Smooth muscle cell (in vitro differentiated cells): Measurements from ENCODE around the gene TMBIM1. TPM values are rescaled to one million over a fixed set of nuclear protein-coding genes. Genes with fewer than 3 reads are reported as not detected.

ENCODE experiments used
- DNase-seq: peaks from one replicate; lab custom pipeline; 2025; ENCODE audit not compliant: unreplicated experiment; lab: John Stamatoyannopoulos, UW
- H2AFZ ChIP-seq: fragments of 200-600 bp; sonication (generic); 2 replicates; pipeline ENCODE4 v1.6.0; 2016; ENCODE audit warnings: antibody characterized with exemption, low read depth, mild to moderate bottlenecking
- H3F3A ChIP-seq: fragments of 200-600 bp; sonication (generic); 2 replicates; pipeline ENCODE4 v1.6.0; 2017; ENCODE audit warnings: antibody characterized with exemption, low read depth
- H3K27ac ChIP-seq: fragments of 200-600 bp; sonication (generic); 2 replicates; pipeline ENCODE4 v1.5.1; 2016; ENCODE audit warnings: low read depth, mild to moderate bottlenecking
- H3K27me3 ChIP-seq: fragments of 200-600 bp; sonication (generic); 2 replicates; pipeline ENCODE4 v1.6.1; 2016; ENCODE audit warnings: low read depth, mild to moderate bottlenecking
- H3K36me3 ChIP-seq: fragments of 200-600 bp; sonication (generic); 2 replicates; pipeline ENCODE4 v1.5.1; 2016; ENCODE audit warnings: low read depth
- H3K4me1 ChIP-seq: fragments of 200-600 bp; sonication (generic); 2 replicates; pipeline ENCODE4 v1.5.1; 2016; ENCODE audit warnings: low read depth
- H3K4me2 ChIP-seq: fragments of 200-600 bp; sonication (generic); 2 replicates; pipeline ENCODE4 v1.6.0; 2016; ENCODE audit warnings: mild to moderate bottlenecking
- H3K4me3 ChIP-seq: fragments of 200-600 bp; sonication (generic); 2 replicates; pipeline ENCODE4 v1.5.1; 2016; ENCODE audit warnings: mild to moderate bottlenecking
- H3K79me2 ChIP-seq: fragments of 200-600 bp; sonication (generic); 2 replicates; pipeline ENCODE4 v1.6.0; 2016; ENCODE audit warnings: low read depth, mild to moderate bottlenecking
- H3K9ac ChIP-seq: fragments of 200-600 bp; sonication (generic); 2 replicates; pipeline ENCODE4 v1.6.0; 2016; ENCODE audit warnings: low read depth
- H3K9me3 ChIP-seq: fragments of 200-600 bp; sonication (generic); replicated peaks from 2 replicates; pipeline ENCODE4 v1.5.1; 2016; ENCODE audit warnings: low read depth
- H4K20me1 ChIP-seq: fragments of 200-600 bp; sonication (generic); 2 replicates; pipeline ENCODE4 v1.6.0; 2016; ENCODE audit warnings: low read depth
- CTCF ChIP-seq: fragments of 200-600 bp; sonication (generic); IDR thresholded peaks from 2 replicates; pipeline ENCODE4 v1.5.1; 2017; ENCODE audit warnings: borderline replicate concordance, mild to moderate bottlenecking, antibody characterized with exemption; ENCODE audit not compliant: insufficient read depth, poor library complexity, severe bottlenecking
- WGBS: methylation state at CpG from one replicate; pipeline ENCODE4 v1.1.7; 2016; ENCODE audit warnings: low lambda C conversion rate; 5-methylcytosine and 5-hydroxymethylcytosine counted together
- polyA plus RNA-seq: library from polyadenylated mRNA; unstranded; fragments of >200 nt; fragmentation: Nextera tagmentation; extraction: Ambion mirVana; gene quantifications from 2 replicates; pipeline ENCODE4 v1.2.1, GENCODE V29; 2016
- total RNA-seq: library from RNA; depleted of rRNA; stranded (reverse); fragments of >200 nt; gene quantifications from 2 replicates; pipeline ENCODE4 v1.2.3, GENCODE V29; 2014

The TMBIM1 gene
- total and polyA plus RNA-seq, 2 experiments from 2014 or later: 109 to 121 TPM

- H3K4me3 ChIP-seq: peak overlapping the region; percentile 86
- peak overlapping the region; percentile 78 for H3K9ac ChIP-seq
- peaks cover 6% of the 10 kb centered on the region for H4K20me1 ChIP-seq
- H3K27ac ChIP-seq: no peak overlapping the region
- no peak for DNase-seq
- H3F3A ChIP-seq: peaks cover 6% of the 10 kb centered on the region
- H3K36me3 ChIP-seq: no peaks in the 10 kb centered on the region
- 69% methylated on average over 4 of the region's 4 CpGs for WGBS
- TF ChIP-seq CTCF: no peak
- no peaks in the 10 kb centered on the region for H3K27me3 ChIP-seq
- peak overlapping the region; percentile 96 for H3K4me2 ChIP-seq
- no peaks in the 10 kb centered on the region for H3K9me3 ChIP-seq
- H2AFZ ChIP-seq: no peak overlapping the region
- H3K79me2 ChIP-seq: peaks cover 33% of the 10 kb centered on the region
- H3K4me1 ChIP-seq: peaks cover 9% of the 10 kb centered on the region
Observed at GRCh38 chr2:218271487-218271797, 20.9 kb downstream of the TMBIM1 start.

GRCh38 chr2:218270721-218271486 lies 21.4 kb downstream of the TMBIM1 start:
- Histone ChIP-seq H3K9ac (peak overlapping the region; percentile 78), H3K4me1 (peaks cover 9% of the 10 kb centered on the region), H3F3A (peaks cover 6% of the 10 kb centered on the region), H3K4me2 (peak overlapping the region; percentile 96), H3K27ac (no peak overlapping the region), H3K27me3 (no peaks in the 10 kb centered on the region), H2AFZ (no peak overlapping the region), H3K79me2 (peaks cover 33% of the 10 kb centered on the region), H3K9me3 (no peaks in the 10 kb centered on the region), H3K36me3 (no peaks in the 10 kb centered on the region), H4K20me1 (peaks cover 6% of the 10 kb centered on the region), H3K4me3 (peak overlapping the region; percentile 86)
- WGBS: 7% methylated on average over 23 of the region's 23 CpGs
- no peak for DNase-seq
- no peak for TF ChIP-seq CTCF

- peaks cover 6% of the 10 kb centered on the region for H3F3A ChIP-seq
- peak within 1 kb of the TSS; percentile 78 for H3K9ac ChIP-seq
- H3K79me2 ChIP-seq: peaks cover 33% of the 10 kb centered on the region
- WGBS: under 1% methylated on average over 64 of the region's 64 CpGs
- H3K4me2 ChIP-seq: peak within 1 kb of the TSS; percentile 97
- DNase-seq: peak; percentile 99
- peak within 1 kb of the TSS; percentile 45 for H3K27ac ChIP-seq
- peaks cover 9% of the 10 kb centered on the region for H3K4me1 ChIP-seq
- no peak for TF ChIP-seq CTCF
- no peak within 1 kb of the TSS for H2AFZ ChIP-seq
- H4K20me1 ChIP-seq: peaks cover 6% of the 10 kb centered on the region
- no peaks in the 10 kb centered on the region for H3K27me3 ChIP-seq
- peak within 1 kb of the TSS; percentile 86 for H3K4me3 ChIP-seq
- H3K9me3 ChIP-seq: no peaks in the 10 kb centered on the region
- no peaks in the 10 kb centered on the region for H3K36me3 ChIP-seq
Observed at GRCh38 chr2:218269900-218270720, 22.2 kb downstream of the TMBIM1 start, which contains the start of the genes AAMP and PNKD. TSS of gene AAMP (minus strand) at chr2:218270137. CDS start at chr2:218270086, 51 bp downstream. TSS of gene PNKD (plus strand) at chr2:218270519. CDS start at chr2:218270536, 17 bp downstream.
